Astrocyte of the spinal cord (primary cell): Measurements from ENCODE around the gene DMRTB1.

Experiments used
- DNase-seq: peaks from one replicate; pipeline ENCODE4 v3.0.0; 2011; ENCODE audit warnings: low read depth, low spot score
- H3K4me3 ChIP-seq: 2 replicates; pipeline ENCODE4 v1.5.1; 2011; ENCODE audit warnings: low read depth, mild to moderate bottlenecking, low read length, moderate library complexity
- CTCF ChIP-seq: IDR thresholded peaks from 2 replicates; pipeline ENCODE4 v1.5.1; 2012; ENCODE audit warnings: low read depth, mild to moderate bottlenecking, low read length, inconsistent platforms
- in situ Hi-C: cut with HindIII; loops from 2 replicates; pipeline ENCODE4 v1.10.0; 2017; ENCODE audit warnings: low sequenced_read_pairs

DMRTB1 gene

DNA sequence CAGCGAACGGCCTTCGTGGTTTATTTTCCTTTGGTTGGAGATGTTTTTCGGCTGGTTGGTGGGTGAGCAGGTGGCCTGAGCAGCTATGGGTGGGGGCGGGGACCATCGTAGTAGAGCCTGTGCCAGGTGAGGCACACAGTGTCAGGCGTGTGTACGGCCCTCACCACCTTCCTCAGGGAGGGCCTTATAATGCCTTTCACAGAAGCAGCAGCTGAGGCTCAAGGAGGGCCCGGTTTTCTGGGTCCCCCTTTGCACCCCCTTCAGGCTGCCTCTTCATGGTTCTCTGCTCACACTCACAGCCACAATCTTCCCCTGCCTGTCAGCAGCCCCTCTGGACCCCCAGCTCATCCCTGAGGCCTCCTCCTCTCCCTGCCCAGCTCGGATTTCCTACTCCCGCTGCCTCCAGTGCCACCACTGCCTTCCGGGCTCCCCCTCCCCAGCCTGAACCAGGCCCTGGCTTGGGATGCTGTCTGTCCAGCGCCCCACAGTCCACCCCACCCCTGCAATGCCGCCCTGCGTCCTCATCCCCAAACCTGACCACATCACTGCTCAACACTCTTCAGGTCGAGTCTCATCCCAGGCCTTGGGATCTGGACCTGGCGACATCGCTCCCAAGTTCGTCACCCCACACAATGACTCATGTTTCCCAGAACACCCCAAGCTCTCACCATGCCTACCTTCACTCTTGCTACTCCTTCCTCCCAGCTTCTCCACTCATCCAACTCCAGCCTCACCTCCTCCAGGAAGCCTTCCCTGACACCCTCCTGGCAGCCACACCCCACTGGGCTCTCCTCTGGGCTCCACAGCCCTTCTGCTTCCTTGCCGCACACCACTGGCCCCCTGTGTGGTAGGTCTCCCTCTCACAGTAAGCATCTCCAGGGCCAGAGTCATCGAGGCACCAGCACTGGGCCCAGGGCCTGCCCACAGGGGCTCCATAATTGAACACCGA is 53.9 kb downstream of the DMRTB1 start:
- no peak for TF ChIP-seq CTCF
- no peak overlapping the region for H3K4me3 ChIP-seq
- in situ Hi-C loops: no loop called here
- no peak for DNase-seq

- in situ Hi-C loops: no loop called here
- TF ChIP-seq CTCF: no peak
- H3K4me3 ChIP-seq: no peak overlapping the region
- no peak for DNase-seq
These were observed 54.6 kb downstream of the DMRTB1 start for GRCh38 chr1:53513846-53514245.

GRCh38 chr1:53514436-53514835 is 55.2 kb downstream of the DMRTB1 start:
- DNase-seq: no peak
- H3K4me3 ChIP-seq: no peak overlapping the region
- in situ Hi-C loops: no loop called here
- no peak for TF ChIP-seq CTCF

DNA sequence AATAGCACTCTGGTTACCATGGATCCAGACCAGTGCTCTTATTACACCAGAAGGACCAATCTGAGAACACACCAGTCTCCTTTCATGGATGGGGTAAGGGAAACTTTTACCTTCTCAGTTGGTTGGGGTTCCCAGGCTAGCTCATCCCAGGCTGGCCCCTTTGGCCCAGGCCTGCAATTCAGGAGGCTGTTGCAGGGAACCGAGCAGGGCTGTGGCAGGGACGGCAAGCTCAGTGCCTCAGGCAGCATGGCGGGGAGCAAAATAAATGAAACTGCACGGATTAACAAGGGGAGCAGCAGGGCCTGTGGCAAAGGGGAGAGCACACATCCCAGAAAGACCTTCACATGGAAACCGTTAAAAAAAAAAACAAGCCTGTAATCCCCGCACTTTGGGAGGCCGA is 57.0 kb downstream of the DMRTB1 start:
- TF ChIP-seq CTCF: no peak
- no peak overlapping the region for H3K4me3 ChIP-seq
- in situ Hi-C loops: no loop called here
- DNase-seq: no peak
